ENCODE data around the gene ANGPTL4.
"Not testable (repeated sequence)": the region's sequence is repeated elsewhere in the genome, so short reads cannot be mapped to it uniquely, and the experiment has no call there.

The ANGPTL4 gene

GRCh38 chr19:8363803-8364771, at the start of gene ANGPTL4:
Gene ANGPTL4, plus strand, starts transcription at chr19:8364155. Its CDS starts 167 bp downstream, at chr19:8364322.
- DNase-seq (ENCODE audit: low read depth), result peak; percentile 58

GRCh38 chr19:8314981-8315640, 48.8 kb upstream of the ANGPTL4 start:
- not testable (repeated sequence) for DNase-seq (ENCODE audit: low read depth)

GRCh38 chr19:8316351-8317125, 47.4 kb upstream of the ANGPTL4 start:
- no peak for DNase-seq (ENCODE audit: low read depth)

- DNase-seq (ENCODE audit: low read depth), result peak; percentile 35
Measured at GRCh38 chr19:8318835-8319234, 45.1 kb upstream of the ANGPTL4 start.

- DNase-seq (ENCODE audit: low read depth), result no peak
Measured at GRCh38 chr19:8319807-8320520, 44.0 kb upstream of the ANGPTL4 start.

- peak; percentile 29 for DNase-seq (ENCODE audit: low read depth)
Measured at GRCh38 chr19:8320564-8321066, 43.3 kb upstream of the ANGPTL4 start.

GRCh38 chr19:8321067-8321985, 42.6 kb upstream of the ANGPTL4 start, which contains the start of the genes NDUFA7 and RPS28:
Gene NDUFA7, minus strand, starts transcription at chr19:8321375. Its CDS starts 17 bp downstream, at chr19:8321358.
Gene RPS28, plus strand, starts transcription at chr19:8321496. Its CDS starts 35 bp downstream, at chr19:8321531.
- peak; percentile 95 for DNase-seq (ENCODE audit: low read depth)

- DNase-seq (ENCODE audit: low read depth), result no peak
Measured at GRCh38 chr19:8321986-8322637, 41.8 kb upstream of the ANGPTL4 start.

- DNase-seq (ENCODE audit: low read depth), result no peak
Measured at GRCh38 chr19:8322638-8322997, 41.3 kb upstream of the ANGPTL4 start.

- DNase-seq (ENCODE audit: low read depth), result no peak
Measured at GRCh38 chr19:8323781-8324185, 40.2 kb upstream of the ANGPTL4 start.

- DNase-seq (ENCODE audit: low read depth), result no peak
Measured at GRCh38 chr19:8324186-8325050, 39.5 kb upstream of the ANGPTL4 start.

GRCh38 chr19:8325454-8325853, 38.5 kb upstream of the ANGPTL4 start:
- DNase-seq (ENCODE audit: low read depth), result no peak

- DNase-seq (ENCODE audit: low read depth), result no peak
Measured at GRCh38 chr19:8329996-8330395, 34.0 kb upstream of the ANGPTL4 start.

- no peak for DNase-seq (ENCODE audit: low read depth)
Measured at GRCh38 chr19:8331263-8331845, 32.6 kb upstream of the ANGPTL4 start.

GRCh38 chr19:8332976-8333766, 30.8 kb upstream of the ANGPTL4 start:
- no peak for DNase-seq (ENCODE audit: low read depth)

- DNase-seq (ENCODE audit: low read depth), result no peak
Measured at GRCh38 chr19:8333767-8334457, 30.0 kb upstream of the ANGPTL4 start.

All from EH (cell line).